ENCODE measurements around the gene PEX11G. TPM values are rescaled to one million over a fixed set of nuclear protein-coding genes. Genes with fewer than 3 reads are reported as not detected.

The PEX11G gene
- total and polyA plus RNA-seq, 2 experiments from 2014 or later: 2.2 TPM

- TF ChIP-seq ZNF114 (CRISPR knock-in tag; IDR thresholded peaks at IDR 0.05): no peak
- no peak for TF ChIP-seq REST (IDR thresholded peaks at IDR 0.05; ENCODE audit: unreplicated experiment)
- no peak for TF ChIP-seq CREB1 (CRISPR knock-in tag; IDR thresholded peaks at IDR 0.05; ENCODE audit: low read depth)
- TF ChIP-seq EZH2 (IDR thresholded peaks at IDR 0.05; ENCODE audit: low read depth, unreplicated experiment): no peak
- no peak for TF ChIP-seq NANOG (IDR thresholded peaks at IDR 0.05; ENCODE audit: borderline replicate concordance)
Observed at GRCh38 chr19:7515110-7515644, 26.3 kb upstream of the PEX11G start (continued).

GRCh38 chr19:7513809-7514642 is 25.2 kb upstream of the PEX11G start:
- peaks cover 3% of the 10 kb centered on the region; the same call in 2 of the 3 replicates for H3K9me3 Mint-ChIP-seq
- TF ChIP-seq JUNB (IDR thresholded peaks at IDR 0.05; ENCODE audit: unreplicated experiment) (no peak), CTCF (conservative IDR thresholded peaks at IDR 0.05; ENCODE audit: low read depth in 2 of 2) (no peak), EZH2 (IDR thresholded peaks at IDR 0.05; ENCODE audit: low read depth, unreplicated experiment) (no peak), ZNF462 (CRISPR knock-in tag; IDR thresholded peaks at IDR 0.05) (no peak), EZH2phosphoT487 (IDR thresholded peaks at IDR 0.05; ENCODE audit: unreplicated experiment) (no peak), ZNF114 (CRISPR knock-in tag; IDR thresholded peaks at IDR 0.05) (no peak), STAT1 (IDR thresholded peaks at IDR 0.05; ENCODE audit: unreplicated experiment) (no peak), ZNF331 (CRISPR knock-in tag; IDR thresholded peaks at IDR 0.05; ENCODE audit: low read depth) (no peak)

More at GRCh38 chr19:7513809-7514642, 25.2 kb upstream of the PEX11G start:
- ATAC-seq (no peak), DNase-seq (ENCODE audit: low spot score) (no peak)
- H3F3A ChIP-seq (replicated peaks; ENCODE audit: low read depth): no peaks in the 10 kb centered on the region
- H3K4me2 ChIP-seq: no peak overlapping the region
- peaks cover 3% of the 10 kb centered on the region; the same call in 1 of the 2 replicates for H3K9me2 ChIP-seq (ENCODE audit: insufficient read depth)
- peaks cover 5% of the 10 kb centered on the region; the same call in 2 of the 3 replicates for H3K36me3 Mint-ChIP-seq (ENCODE audit: low read depth)
- H3K27me3 ChIP-seq (ENCODE audit: insufficient read depth): no peaks in the 10 kb centered on the region
- peaks cover 13% of the 10 kb centered on the region for H3K4me1 ChIP-seq (ENCODE audit: insufficient read depth)
- H3K4me3 Mint-ChIP-seq: no peak overlapping the region; the same call in 2 of the 3 replicates
- H3K4me1 Mint-ChIP-seq: peaks cover 13% of the 10 kb centered on the region
- no peak overlapping the region for H3K27ac Mint-ChIP-seq
- no peaks in the 10 kb centered on the region for H3K36me3 ChIP-seq (ENCODE audit: insufficient read depth)
- peaks cover 11% of the 10 kb centered on the region for H3K27me3 Mint-ChIP-seq (ENCODE audit: insufficient read depth, low read depth, poor library complexity)
- no peaks in the 10 kb centered on the region for H4K20me1 ChIP-seq (replicated peaks; ENCODE audit: insufficient read depth)
- H3K79me2 ChIP-seq (replicated peaks; ENCODE audit: insufficient read depth): no peaks in the 10 kb centered on the region; the same call in 1 of the 2 replicates
- H3K27ac ChIP-seq (ENCODE audit: low read depth): no peak overlapping the region
- H3K4me3 ChIP-seq: no peak overlapping the region
- H2AFZ ChIP-seq: no peak overlapping the region

Measured in GM23338 (cell line).